Measurements from ENCODE around the gene SMIM45.

SMIM45 gene

DNA sequence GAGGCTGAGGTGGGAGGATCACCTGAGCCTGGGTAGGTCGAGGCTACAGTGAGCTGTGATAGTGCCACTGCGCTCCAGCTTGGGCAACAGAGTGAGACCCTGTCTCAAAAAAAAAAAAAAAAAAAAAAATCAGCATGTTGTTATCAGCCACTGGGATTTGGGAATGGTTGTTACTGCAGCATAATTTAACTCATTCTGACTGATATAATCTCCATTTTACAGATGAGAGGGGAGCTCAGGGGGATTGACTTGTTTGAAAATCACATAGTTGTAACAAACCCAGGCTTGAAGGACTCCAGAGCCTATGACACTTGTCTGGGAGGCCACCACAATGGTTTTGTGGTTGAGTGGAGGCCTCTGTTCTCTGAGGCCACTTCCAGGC is 14.3 kb downstream of the SMIM45 start:
- in situ Hi-C loops (cut with MboI), result loop anchor here (5.0 kb wide), 1 partner anchor 471 kb away; no protein-coding TSS in a partner anchor
- CTCF ChIA-PET, result interaction anchor here (0.6 to 6.3 kb wide), 13 partner anchors 10 to 507 kb away, joined by 3 to 57 read pairs (median 4); partner anchors contain the start of gene NDUFA6
- TF ChIP-seq NFIC (IDR thresholded peaks at IDR 0.05; ENCODE audit: low read depth, low read length), result no peak
- TF ChIP-seq, protein P1, sequence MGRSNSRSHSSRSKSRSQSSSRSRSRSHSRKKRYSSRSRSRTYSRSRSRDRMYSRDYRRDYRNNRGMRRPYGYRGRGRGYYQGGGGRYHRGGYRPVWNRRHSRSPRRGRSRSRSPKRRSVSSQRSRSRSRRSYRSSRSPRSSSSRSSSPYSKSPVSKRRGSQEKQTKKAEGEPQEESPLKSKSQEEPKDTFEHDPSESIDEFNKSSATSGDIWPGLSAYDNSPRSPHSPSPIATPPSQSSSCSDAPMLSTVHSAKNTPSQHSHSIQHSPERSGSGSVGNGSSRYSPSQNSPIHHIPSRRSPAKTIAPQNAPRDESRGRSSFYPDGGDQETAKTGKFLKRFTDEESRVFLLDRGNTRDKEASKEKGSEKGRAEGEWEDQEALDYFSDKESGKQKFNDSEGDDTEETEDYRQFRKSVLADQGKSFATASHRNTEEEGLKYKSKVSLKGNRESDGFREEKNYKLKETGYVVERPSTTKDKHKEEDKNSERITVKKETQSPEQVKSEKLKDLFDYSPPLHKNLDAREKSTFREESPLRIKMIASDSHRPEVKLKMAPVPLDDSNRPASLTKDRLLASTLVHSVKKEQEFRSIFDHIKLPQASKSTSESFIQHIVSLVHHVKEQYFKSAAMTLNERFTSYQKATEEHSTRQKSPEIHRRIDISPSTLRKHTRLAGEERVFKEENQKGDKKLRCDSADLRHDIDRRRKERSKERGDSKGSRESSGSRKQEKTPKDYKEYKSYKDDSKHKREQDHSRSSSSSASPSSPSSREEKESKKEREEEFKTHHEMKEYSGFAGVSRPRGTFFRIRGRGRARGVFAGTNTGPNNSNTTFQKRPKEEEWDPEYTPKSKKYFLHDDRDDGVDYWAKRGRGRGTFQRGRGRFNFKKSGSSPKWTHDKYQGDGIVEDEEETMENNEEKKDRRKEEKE (IDR thresholded peaks at IDR 0.05), result no peak
- TF ChIP-seq CBX5 (IDR thresholded peaks at IDR 0.05; ENCODE audit: low read depth), result no peak
- no peak for TF ChIP-seq CHD2 (IDR thresholded peaks at IDR 0.05; ENCODE audit: borderline replicate concordance, low read depth, low read length)
- TF ChIP-seq BMI1 (IDR thresholded peaks at IDR 0.05; ENCODE audit: borderline replicate concordance), result no peak
- TF ChIP-seq RELA (IDR thresholded peaks at IDR 0.05; ENCODE audit: borderline replicate concordance, partially characterized antibody), result no peak
- TF ChIP-seq, protein P2, sequence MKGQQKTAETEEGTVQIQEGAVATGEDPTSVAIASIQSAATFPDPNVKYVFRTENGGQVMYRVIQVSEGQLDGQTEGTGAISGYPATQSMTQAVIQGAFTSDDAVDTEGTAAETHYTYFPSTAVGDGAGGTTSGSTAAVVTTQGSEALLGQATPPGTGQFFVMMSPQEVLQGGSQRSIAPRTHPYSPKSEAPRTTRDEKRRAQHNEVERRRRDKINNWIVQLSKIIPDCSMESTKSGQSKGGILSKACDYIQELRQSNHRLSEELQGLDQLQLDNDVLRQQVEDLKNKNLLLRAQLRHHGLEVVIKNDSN (IDR thresholded peaks at IDR 0.05; ENCODE audit: borderline replicate concordance, extremely low read length, insufficient read depth, low read depth, low read length), result no peak
- TF ChIP-seq POU2F2 (IDR thresholded peaks at IDR 0.05; ENCODE audit: borderline replicate concordance, low read depth, low read length), result no peak
- no peak for TF ChIP-seq SP1 (IDR thresholded peaks at IDR 0.05; ENCODE audit: low read depth, low read length)
- TF ChIP-seq, protein P3, sequence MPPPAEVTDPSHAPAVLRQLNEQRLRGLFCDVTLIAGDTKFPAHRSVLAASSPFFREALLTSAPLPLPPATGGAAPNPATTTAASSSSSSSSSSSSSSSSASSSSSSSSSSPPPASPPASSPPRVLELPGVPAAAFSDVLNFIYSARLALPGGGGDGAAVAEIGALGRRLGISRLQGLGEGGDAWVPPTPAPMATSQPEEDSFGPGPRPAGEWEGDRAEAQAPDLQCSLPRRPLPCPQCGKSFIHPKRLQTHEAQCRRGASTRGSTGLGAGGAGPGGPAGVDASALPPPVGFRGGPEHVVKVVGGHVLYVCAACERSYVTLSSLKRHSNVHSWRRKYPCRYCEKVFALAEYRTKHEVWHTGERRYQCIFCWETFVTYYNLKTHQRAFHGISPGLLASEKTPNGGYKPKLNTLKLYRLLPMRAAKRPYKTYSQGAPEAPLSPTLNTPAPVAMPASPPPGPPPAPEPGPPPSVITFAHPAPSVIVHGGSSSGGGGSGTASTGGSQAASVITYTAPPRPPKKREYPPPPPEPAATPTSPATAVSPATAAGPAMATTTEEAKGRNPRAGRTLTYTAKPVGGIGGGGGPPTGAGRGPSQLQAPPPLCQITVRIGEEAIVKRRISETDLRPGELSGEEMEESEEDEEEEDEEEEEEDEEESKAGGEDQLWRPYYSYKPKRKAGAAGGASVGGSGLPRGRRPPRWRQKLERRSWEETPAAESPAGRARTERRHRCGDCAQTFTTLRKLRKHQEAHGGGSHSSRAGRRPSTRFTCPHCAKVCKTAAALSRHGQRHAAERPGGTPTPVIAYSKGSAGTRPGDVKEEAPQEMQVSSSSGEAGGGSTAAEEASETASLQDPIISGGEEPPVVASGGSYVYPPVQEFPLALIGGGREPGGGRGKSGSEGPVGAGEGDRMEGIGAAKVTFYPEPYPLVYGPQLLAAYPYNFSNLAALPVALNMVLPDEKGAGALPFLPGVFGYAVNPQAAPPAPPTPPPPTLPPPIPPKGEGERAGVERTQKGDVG (CRISPR knock-in tag; IDR thresholded peaks at IDR 0.05), result no peak
- no peak for TF ChIP-seq POLR2A (IDR thresholded peaks at IDR 0.05; ENCODE audit: low read depth, low read length)

More for the DNA sequence above, 14.3 kb downstream of the SMIM45 start:
- H3K79me2 ChIP-seq (ENCODE audit: control insufficient read depth, insufficient read depth, low read length), result no peaks in the 10 kb centered on the region
- ChIA-PET POLR2A (interaction anchor here (0.6 to 0.9 kb wide), 5 partner anchors 114 to 678 kb away, joined by 3 to 8 read pairs (median 5); partner anchors contain the start of gene SMDT1), SMC1A (ENCODE audit: uncharacterized antibody, unreplicated experiment) (interaction anchor here (0.7 to 5.1 kb wide), 9 partner anchors 9 to 507 kb away, joined by 3 to 33 read pairs (median 3); partner anchors contain the start of gene NDUFA6), RAD21 (ENCODE audit: unreplicated experiment) (interaction anchor here (0.6 to 3.6 kb wide), 9 partner anchors 30 to 297 kb away, joined by 3 to 24 read pairs (median 4); partner anchors contain the start of gene NDUFA6)
- H3K27me3 ChIP-seq (replicated peaks in 1 of 2; ENCODE audit: control insufficient read depth in 2 of 2, insufficient read depth in 2 of 2, low read length in 1 of 2), result no peaks in the 10 kb centered on the region
- no peak overlapping the region for H3K9ac ChIP-seq (ENCODE audit: control insufficient read depth, insufficient read depth, low read length)
- no peak overlapping the region for H3K27ac ChIP-seq (ENCODE audit: control insufficient read depth, insufficient read depth)
- no peak for ATAC-seq
- FAIRE-seq, result no peak
- no peak for DNase-seq (ENCODE audit: low read depth, low spot score)
- H4K20me1 ChIP-seq (ENCODE audit: control insufficient read depth, insufficient read depth), result no peaks in the 10 kb centered on the region
- H3K9me3 ChIP-seq (replicated peaks; ENCODE audit: control insufficient read depth, insufficient read depth, low read length), result no peaks in the 10 kb centered on the region
- no TSS peak for BruUV-seq (replicated peaks)
- 100% methylated on average over 2 of the region's 2 CpGs for WGBS (ENCODE audit: insufficient coverage, insufficient replicate concordance, low lambda C conversion rate, missing lambda C conversion rate)
- H2AFZ ChIP-seq (ENCODE audit: control insufficient read depth, low read depth, low read length), result no peak overlapping the region
- no peak overlapping the region for H3K4me2 ChIP-seq (ENCODE audit: control insufficient read depth, insufficient read depth)
- no peaks in the 10 kb centered on the region for H3K36me3 ChIP-seq (ENCODE audit: control insufficient read depth in 2 of 2, insufficient read depth in 2 of 2, low read length in 1 of 2)
- H3K4me3 ChIP-seq, result no peak overlapping the region
- no peaks in the 10 kb centered on the region for H3K4me1 ChIP-seq (ENCODE audit: control insufficient read depth, insufficient read depth, low read length)
- intact Hi-C loops (cut with micrococcal nuclease; ENCODE audit: unreplicated experiment), result loop anchor here (1.0 to 10.0 kb wide), 6 partner anchors 106 to 586 kb away; partner anchors contain the start of genes NAGA, NDUFA6, PHETA2 and SERHL2
